Fibroblast of pulmonary artery (primary cell): Measurements from ENCODE around the gene RHOD.
A peak's percentile ranks its signal among the peaks of the same experiment; 100 is the strongest.

Source experiments
- DNase-seq: peaks from one replicate; pipeline ENCODE4 v3.0.0-alpha.2; 2010; ENCODE audit warnings: low read depth
- H3K4me3 ChIP-seq: replicated peaks from 2 replicates; pipeline ENCODE4 v1.5.1; 2011; ENCODE audit warnings: low read depth, mild to moderate bottlenecking, control low read depth, low read length, moderate library complexity
- TF ChIP-seq, protein P1 (sequence below): IDR thresholded peaks from 2 replicates; pipeline ENCODE4 v1.5.1; 2011; ENCODE audit warnings: mild to moderate bottlenecking, control low read depth, low read length, inconsistent platforms; ENCODE audit errors: missing control alignments

Gene RHOD

DNA sequence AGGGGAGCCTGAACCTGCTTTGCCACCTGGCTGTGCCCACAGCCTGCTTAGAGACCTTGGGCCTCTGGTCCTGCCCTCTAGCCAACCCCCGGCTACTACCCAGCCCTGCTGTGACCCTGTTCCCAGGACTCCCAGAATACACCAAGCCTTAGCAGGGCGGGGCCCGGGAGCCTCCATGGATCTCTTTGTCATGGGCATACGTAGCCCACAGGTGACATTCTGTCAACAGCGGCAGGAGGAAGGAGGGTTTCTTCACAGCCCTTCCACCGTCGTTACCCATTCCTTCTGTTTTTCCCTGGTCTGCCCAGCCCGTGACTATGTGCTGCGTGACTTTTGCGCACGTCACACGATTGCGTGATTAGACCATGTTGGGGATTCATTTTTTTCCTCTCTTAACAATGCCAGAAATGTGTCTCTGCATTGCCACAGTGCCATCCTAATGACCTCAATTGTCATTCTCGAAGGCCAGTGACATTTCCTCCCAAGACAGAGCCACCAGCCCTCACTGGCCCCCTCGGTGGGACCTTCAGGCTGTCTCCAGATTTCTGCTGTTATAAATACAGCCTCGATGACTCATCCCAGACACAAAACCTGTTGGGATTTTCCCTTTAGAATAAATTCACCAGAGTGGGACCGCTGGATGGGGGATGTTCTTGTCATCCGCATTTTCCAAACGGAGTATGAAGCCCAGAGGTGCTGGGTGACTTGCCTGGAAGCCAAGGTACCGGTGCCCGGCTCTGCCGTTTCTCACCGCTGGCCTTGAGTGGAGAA lies 24.7 kb upstream of the RHOD start:
- DNase-seq = peak; percentile 36
- no peak overlapping the region for H3K4me3 ChIP-seq
- TF ChIP-seq, protein P1, sequence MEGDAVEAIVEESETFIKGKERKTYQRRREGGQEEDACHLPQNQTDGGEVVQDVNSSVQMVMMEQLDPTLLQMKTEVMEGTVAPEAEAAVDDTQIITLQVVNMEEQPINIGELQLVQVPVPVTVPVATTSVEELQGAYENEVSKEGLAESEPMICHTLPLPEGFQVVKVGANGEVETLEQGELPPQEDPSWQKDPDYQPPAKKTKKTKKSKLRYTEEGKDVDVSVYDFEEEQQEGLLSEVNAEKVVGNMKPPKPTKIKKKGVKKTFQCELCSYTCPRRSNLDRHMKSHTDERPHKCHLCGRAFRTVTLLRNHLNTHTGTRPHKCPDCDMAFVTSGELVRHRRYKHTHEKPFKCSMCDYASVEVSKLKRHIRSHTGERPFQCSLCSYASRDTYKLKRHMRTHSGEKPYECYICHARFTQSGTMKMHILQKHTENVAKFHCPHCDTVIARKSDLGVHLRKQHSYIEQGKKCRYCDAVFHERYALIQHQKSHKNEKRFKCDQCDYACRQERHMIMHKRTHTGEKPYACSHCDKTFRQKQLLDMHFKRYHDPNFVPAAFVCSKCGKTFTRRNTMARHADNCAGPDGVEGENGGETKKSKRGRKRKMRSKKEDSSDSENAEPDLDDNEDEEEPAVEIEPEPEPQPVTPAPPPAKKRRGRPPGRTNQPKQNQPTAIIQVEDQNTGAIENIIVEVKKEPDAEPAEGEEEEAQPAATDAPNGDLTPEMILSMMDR = no peak

DNA sequence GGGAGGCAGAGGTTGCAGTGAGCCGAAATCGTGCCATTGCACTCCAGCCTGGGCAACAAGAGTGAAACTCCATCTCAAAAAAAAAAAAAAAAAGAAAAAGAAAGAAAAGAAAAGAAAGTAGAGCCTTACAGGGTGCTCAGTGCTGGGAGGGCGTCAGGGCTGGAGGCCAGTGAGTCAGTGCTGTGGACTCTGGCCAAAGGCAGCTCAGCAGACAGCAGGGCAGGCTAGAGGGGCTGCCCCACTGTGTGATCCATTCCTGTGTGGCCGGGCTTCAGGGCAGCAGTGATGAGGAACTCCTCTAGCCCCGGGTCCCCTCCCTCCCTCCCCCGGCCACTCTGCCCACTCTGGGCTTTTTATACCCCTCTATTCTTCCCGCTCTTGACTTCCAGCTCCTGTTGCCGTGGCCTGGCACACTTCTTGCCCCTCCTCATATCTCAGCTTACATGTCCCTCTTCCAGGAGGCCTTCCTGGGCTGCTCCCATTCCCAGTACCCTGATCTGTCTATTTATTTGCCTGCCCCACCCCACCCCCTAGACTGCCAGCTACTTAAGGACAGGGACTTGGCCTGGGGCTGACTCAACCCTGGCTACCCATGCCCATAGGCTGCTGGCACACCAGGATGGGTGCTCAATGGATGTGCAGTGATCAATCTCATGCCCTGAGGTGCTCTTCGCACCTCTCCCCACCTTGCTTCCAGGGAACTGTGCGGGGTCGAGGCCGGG lies 23.7 kb upstream of the RHOD start:
- no peak overlapping the region for H3K4me3 ChIP-seq
- peak; percentile 89 for DNase-seq
- TF ChIP-seq, protein P1 = no peak

DNA sequence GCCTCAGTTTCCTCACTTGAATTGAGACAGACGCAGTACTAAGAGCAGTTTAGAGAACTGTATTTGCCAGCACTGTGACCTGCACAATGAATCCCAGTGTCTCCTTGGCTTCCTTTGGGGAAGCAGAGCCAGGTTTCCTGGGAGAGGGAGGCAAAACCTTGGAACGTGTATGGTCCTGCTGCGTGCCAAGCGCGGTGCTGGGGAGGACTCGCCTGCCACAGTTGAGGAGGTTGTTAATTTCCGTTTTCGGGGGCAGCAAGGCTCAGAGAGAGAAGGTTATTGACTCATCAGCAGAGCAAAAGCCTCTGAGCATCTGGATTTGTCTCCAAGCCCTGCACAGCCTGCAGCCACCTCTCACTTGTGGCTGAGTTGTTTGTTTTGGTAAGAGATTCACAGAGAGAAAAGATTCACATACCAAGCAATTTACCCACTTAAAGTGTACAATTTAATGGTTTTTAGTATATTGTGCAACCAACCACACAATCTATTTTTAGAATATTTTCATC lies 22.9 kb upstream of the RHOD start:
- no peak overlapping the region for H3K4me3 ChIP-seq
- peak; percentile 85 for DNase-seq
- TF ChIP-seq, protein P1 = no peak

DNA sequence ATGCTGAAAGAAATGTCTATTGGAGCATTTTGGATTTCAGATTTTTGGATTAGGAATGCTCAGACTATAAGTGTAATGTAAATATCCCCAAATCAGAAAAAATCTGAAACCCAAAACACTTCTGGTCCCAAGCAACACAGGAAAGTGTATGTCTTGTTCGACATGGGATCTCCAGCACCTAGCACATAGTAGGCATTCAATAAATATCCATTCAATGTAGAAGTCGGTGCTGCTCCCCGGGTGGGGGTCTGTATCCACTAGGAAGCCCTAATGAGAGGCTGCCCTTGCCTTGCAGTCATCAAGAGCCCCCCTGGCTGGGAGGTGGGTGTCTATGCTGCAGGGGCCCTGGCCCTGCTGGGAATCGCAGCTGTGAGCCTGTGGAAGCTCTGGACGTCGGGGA lies 22.3 kb upstream of the RHOD start:
- TF ChIP-seq, protein P1 = no peak
- no peak overlapping the region for H3K4me3 ChIP-seq
- DNase-seq = no peak

DNA sequence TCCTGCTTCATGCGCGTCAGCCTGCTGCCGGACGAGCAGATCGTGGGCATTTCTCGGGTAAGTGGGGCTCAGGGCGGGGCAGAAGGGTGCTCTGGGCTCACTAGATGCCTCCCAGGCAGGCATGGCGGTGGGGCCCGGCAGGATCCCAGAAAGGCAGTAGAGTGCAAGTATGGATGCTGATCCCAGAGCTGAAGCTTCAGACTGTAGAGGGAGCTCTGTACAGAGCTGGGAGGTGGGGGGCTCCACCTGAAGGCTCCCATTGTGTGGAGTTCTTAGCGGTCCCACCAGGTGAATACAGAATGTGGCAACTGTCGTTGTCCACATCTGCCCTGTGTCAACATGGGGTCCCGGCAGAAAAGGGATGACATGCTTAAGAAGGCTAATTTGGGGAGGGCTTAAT lies 16.5 kb upstream of the RHOD start:
- TF ChIP-seq, protein P1 = no peak
- no peak for DNase-seq
- no peak overlapping the region for H3K4me3 ChIP-seq

DNA sequence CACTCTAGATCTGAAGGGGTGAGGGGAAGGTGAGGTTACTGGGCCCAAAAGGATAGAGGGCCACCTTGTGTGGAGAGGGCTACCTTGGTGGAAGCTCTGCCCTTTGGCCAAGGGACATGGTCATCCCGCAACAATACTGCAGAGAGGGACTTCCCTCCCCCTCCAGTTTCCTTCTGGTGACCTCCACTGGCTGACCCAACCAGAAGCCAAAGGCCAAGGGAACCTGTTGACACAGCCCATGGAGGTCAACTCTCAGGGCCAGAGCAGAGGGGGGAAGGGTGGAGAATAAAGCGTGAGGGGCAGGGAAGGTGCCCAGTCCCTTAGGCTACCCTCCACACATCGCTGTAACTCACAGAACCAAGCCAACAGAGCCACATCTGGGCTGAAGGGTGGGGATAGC lies 15.0 kb upstream of the RHOD start:
- TF ChIP-seq, protein P1 = no peak
- H3K4me3 ChIP-seq = no peak overlapping the region
- DNase-seq = no peak
